ENCODE measurements around the gene PCDHGA6.
"Not testable (repeated sequence)": the region's sequence is repeated elsewhere in the genome, so short reads cannot be mapped to it uniquely, and the experiment has no call there.

Gene PCDHGA6

DNA sequence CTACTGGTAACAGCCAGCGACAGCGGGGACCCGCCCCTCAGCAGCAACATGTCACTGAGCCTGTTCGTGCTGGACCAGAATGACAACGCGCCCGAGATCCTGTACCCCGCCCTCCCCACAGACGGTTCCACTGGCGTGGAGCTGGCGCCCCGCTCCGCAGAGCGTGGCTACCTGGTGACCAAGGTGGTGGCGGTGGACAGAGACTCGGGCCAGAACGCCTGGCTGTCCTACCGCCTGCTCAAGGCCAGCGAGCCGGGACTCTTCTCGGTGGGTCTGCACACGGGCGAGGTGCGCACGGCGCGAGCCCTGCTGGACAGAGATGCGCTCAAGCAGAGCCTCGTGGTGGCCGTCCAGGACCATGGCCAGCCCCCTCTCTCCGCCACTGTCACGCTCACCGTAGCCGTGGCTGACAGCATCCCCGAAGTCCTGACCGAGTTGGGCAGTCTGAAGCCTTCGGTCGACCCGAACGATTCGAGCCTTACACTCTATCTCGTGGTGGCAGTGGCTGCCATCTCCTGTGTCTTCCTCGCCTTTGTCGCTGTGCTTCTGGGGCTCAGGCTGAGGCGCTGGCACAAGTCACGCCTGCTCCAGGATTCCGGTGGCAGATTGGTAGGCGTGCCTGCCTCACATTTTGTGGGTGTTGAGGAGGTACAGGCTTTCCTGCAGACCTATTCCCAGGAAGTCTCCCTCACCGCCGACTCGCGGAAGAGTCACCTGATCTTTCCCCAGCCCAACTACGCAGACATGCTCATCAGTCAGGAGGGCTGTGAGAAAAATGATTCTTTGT, 20.9 kb downstream of the PCDHGA6 start:
- FAIRE-seq: not testable (repeated sequence)

DNA sequence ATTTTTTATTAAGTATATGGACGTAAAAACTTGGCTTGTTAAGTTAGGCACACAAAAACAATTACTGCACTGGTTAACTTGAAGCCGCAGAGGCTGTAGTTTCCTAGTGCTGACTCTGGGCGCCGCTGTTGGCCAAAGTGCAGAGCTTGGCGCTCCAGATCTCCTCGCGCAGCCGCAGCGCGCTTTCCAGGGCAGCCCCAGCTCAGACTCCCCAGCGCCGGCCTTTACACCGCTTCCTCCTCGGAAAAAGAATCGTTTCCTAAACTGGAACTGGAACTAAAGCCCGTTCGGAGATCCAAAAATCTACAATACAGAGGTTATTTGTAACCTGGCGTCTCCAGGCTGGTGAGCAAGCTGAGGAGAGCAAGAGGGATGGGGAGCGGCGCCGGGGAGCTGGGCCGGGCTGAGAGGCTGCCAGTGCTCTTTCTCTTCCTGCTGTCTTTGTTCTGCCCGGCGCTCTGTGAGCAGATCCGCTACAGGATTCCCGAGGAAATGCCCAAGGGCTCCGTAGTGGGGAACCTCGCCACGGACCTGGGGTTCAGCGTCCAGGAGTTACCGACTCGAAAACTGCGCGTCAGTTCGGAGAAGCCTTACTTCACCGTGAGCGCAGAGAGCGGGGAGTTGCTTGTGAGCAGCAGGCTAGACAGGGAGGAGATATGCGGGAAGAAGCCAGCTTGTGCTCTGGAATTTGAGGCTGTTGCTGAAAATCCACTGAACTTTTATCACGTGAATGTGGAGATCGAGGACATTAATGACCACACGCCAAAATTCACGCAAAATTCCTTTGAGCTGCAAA, 24.3 kb downstream of the PCDHGA6 start, which contains the start of gene PCDHGB5:
Gene PCDHGB5, plus strand, starts transcription at position 192 of the 796 bp plus-strand sequence. Its CDS starts 181 bp downstream, at position 373.
- not testable (repeated sequence) for FAIRE-seq

DNA sequence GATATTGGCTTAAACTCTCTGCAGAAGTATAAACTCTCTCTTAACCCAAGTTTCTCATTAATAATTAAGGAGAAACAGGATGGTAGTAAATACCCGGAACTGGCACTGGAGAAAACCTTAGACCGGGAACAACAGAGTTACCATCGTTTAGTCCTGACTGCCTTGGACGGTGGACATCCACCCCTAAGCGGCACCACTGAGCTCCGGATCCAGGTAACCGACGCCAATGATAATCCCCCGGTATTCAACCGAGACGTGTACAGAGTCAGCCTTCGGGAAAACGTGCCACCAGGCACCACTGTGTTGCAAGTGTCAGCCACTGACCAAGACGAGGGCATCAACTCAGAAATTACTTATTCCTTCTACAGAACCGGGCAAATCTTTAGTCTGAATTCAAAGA, 24.9 kb downstream of the PCDHGA6 start:
- no peak for FAIRE-seq

DNA sequence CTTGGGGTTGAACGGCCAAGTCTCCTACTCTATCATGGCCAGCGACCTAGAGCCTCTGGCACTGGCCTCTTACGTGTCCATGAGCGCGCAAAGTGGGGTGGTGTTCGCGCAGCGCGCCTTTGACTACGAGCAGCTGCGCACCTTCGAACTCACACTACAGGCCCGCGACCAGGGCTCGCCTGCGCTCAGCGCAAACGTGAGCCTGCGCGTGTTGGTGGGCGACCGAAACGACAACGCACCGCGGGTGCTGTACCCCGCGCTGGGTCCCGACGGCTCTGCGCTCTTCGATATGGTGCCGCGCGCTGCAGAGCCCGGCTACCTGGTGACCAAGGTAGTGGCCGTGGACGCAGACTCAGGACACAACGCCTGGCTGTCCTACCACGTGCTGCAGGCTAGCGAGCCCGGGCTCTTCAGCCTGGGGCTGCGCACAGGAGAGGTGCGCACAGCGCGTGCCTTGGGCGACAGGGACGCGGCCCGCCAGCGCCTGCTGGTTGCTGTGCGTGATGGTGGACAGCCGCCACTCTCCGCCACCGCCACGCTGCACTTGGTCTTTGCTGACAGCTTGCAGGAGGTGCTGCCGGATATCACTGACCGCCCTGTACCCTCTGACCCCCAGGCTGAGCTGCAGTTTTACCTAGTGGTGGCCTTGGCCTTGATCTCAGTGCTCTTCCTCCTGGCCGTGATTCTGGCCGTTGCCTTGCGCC, 26.0 kb downstream of the PCDHGA6 start:
- FAIRE-seq: no peak

DNA sequence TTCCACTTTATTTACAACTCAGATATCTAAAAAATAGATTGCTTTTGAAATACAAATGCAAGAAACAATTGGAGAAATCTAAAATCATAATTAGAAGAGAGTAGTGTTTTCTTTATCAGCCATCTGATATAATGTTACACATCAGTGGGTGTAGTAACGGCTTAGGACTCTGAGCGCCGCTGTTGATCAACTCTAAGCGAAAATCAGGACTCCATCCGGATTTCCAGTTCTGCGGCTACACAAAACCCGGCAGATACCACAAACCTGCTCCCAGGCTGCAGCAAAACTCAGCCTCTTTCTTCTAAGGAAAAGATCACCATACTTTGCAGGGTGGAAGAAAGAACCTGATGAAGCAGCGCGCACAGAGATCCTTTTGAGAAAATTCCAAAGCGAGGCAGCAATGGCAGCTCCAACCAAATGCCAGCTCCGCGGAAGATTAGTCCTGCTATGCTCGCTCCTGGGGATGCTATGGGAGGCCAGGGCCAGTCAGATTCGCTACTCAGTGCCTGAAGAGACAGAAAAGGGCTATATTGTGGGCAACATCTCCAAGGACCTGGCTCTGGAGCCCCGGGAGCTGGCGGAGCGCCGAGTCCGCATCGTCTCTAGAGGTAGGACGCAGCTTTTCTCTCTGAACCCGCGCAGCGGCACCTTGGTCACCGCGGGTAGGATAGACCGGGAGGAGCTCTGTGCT, 29.0 kb downstream of the PCDHGA6 start, which contains the start of gene PCDHGA9:
Gene PCDHGA9, plus strand, starts transcription at position 226 of the 691 bp plus-strand sequence. Its CDS starts 175 bp downstream, at position 401.
- no peak for FAIRE-seq

DNA sequence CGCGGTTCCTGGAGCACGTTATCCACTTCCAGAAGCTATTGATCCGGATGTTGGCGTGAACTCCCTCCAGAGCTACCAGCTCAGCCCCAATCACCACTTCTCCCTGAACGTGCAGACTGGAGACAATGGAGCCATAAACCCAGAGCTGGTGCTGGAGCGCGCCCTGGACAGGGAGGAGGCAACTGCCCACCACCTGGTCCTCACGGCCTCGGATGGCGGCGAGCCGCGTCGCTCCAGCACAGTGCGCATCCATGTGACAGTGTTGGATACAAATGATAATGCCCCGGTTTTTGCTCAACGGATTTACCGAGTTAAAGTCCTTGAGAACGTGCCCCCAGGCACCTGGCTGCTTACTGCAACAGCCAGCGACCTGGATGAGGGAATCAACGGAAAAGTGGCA, 29.7 kb downstream of the PCDHGA6 start:
- FAIRE-seq: no peak

DNA sequence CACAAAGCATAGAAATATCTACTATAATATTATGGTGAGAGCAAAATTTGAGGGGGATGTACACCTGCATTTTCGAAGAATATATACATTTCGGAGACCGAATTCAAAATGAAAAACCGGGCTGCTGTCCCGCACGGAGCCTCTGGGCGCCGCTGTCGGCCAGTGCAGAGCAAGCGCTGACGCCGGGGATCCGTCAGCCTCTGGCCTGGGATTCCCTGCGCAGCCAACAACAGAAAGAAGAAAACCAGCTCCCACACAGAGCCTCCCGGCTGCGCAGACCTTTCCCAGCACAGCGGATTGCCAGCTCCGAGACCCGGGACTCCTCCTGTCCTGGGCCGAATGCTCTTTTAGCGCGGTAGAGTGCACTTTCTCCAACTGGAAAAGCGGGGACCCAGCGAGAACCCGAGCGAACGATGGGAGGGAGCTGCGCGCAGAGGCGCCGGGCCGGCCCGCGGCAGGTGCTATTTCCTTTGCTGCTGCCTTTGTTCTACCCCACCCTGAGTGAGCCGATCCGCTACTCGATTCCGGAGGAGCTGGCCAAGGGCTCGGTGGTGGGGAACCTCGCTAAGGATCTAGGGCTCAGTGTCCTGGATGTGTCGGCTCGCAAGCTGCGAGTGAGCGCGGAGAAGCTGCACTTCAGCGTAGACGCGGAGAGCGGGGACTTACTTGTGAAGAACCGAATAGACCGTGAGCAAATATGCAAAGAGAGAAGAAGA, 34.3 kb downstream of the PCDHGA6 start, which contains the start of gene PCDHGB6:
Gene PCDHGB6, plus strand, starts transcription at position 232 of the 716 bp plus-strand sequence. Its CDS starts 182 bp downstream, at position 414.
- not testable (repeated sequence) for FAIRE-seq

DNA sequence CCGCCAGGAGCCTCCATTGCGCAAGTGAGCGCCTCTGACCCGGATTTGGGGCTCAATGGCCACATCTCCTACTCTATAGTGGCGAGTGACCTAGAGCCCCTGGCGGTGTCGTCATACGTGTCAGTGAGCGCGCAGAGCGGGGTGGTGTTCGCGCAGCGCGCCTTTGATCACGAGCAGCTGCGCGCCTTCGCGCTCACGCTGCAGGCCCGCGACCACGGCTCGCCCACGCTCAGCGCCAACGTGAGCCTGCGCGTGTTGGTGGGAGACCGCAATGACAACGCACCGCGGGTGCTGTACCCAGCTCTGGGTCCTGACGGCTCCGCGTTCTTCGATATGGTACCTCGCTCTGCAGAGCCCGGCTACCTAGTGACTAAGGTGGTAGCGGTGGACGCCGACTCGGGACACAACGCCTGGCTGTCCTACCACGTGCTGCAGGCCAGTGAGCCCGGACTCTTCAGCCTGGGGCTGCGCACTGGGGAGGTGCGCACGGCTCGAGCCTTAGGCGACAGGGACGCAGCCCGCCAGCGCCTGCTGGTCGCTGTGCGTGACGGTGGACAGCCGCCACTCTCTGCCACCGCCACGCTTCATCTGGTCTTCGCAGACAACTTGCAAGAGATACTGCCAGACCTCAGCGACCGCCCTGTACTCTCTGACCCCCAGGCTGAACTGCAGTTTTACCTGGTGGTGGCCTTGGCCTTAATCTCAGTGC, 36.1 kb downstream of the PCDHGA6 start:
- FAIRE-seq: no peak

DNA sequence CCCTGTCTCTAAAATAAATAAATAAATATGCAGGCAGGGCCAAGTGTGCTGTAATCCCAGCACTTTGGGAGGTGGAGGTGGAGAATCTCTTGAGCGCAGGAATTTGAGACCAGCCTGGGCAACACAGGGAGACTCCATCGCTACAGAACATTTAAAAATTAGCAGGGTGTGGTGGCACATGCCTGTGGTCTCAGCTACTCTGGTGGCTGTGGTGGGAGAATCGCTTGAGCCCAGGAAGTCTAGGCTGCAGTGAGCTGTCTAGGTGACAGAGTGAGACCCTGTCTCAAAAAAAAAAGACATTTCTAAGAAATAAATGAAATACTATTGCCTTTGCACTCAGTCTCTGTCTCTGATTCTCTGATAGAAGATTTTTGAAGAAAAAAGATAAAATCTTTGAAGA, 37.9 kb downstream of the PCDHGA6 start:
- FAIRE-seq: no peak

DNA sequence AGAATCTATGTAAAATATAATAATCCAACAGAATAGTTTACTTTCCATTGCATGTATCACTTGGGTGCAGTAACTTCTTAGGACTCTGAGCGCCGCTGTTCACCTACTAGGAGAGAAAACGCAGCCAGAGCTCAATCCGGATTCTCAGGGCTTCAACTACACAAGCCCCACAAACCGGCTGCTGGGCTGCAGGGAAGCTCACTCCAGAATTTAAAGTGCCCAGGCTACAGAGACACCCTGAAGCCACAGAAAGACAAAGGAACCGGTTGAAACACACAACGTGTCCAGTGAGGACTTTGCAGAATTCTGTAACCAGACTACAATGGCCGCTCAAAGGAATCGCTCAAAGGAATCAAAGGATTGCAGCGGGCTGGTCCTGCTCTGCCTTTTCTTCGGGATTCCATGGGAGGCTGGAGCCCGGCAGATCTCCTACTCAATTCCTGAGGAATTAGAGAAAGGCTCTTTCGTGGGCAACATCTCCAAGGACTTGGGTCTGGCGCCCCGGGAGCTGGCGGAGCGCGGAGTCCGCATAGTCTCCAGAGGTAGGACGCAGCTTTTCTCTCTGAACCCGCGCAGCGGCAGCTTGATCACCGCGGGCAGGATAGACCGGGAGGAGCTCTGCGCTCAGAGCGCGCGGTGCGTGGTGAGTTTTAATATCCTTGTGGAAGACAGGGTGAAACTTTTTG, 39.3 kb downstream of the PCDHGA6 start, which contains the start of gene PCDHGA10:
Gene PCDHGA10, plus strand, starts transcription at position 134 of the 686 bp plus-strand sequence. Its CDS starts 189 bp downstream, at position 323.
- no peak for FAIRE-seq

DNA sequence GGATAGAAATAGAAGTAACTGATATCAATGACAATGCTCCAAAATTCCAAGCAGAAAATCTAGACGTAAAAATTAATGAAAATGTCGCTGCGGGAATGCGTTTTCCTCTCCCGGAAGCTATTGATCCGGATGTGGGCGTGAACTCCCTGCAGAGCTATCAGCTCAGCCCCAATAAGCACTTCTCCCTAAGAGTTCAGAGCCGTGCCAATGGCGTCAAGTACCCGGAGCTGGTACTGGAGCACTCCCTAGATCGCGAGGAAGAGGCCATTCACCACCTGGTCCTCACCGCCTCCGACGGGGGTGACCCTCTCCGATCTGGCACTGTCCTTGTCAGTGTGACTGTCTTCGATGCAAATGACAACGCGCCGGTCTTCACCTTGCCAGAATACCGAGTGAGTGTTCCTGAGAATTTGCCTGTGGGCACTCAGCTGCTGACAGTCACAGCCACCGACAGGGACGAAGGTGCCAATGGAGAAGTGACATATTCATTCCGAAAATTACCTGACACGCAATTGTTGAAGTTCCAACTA, 39.9 kb downstream of the PCDHGA6 start:
- no peak for FAIRE-seq

DNA sequence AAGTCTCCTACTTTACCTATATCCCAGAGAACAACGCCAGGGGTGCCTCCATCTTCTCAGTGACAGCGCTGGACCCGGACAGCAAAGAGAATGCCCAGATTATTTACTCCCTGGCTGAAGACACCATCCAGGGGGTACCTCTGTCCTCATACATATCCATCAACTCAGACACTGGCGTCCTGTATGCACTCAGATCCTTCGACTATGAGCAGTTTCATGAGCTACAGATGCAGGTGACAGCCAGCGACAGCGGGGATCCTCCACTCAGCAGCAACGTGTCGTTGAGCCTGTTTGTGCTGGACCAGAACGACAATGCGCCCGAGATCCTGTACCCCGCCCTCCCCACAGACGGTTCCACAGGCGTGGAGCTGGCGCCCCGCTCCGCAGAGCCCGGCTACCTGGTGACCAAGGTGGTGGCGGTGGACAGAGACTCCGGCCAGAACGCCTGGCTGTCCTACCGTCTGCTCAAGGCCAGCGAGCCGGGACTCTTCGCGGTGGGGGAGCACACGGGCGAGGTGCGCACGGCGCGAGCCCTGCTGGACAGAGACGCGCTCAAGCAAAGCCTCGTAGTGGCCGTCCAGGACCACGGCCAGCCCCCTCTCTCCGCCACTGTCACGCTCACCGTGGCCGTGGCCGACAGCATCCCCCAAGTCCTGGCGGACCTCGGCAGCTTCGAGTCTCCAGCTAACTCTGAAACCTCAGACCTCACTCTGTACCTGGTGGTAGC, 41.0 kb downstream of the PCDHGA6 start:
- not testable (repeated sequence) for FAIRE-seq

DNA sequence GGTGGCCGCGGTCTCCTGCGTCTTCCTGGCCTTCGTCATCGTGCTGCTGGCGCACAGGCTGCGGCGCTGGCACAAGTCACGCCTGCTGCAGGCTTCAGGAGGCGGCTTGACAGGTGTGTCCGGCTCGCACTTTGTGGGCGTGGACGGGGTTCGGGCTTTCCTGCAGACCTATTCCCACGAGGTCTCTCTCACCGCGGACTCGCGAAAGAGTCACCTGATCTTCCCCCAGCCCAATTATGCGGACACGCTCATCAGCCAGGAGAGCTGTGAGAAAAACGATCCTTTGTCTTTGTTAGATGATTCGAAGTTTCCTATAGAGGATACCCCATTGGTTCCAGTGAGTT, 41.6 kb downstream of the PCDHGA6 start:
- not testable (repeated sequence) for FAIRE-seq

DNA sequence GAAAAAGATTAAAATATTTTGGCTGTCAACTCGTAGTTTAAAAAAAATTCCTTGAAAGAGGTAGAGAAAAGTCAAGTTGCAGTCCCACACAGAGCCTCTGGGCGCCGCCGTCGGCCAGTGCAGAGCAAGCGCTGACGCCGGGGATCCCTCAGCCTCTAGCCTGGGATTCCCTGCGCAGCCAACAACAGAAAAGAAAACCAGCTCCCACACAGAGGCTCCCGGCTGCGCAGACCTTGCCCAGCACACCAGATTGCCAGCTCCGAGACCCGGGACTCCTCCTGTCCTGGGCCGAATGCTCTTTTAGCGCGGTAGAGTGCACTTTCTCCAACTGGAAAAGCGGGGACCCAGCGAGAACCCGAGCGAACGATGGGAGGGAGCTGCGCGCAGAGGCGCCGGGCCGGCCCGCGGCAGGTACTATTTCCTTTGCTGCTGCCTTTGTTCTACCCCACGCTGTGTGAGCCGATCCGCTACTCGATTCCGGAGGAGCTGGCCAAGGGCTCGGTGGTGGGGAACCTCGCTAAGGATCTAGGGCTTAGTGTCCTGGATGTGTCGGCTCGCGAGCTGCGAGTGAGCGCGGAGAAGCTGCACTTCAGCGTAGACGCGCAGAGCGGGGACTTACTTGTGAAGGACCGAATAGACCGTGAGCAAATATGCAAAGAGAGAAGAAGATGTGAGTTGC, 43.9 kb downstream of the PCDHGA6 start, which contains the start of gene PCDHGB7:
Gene PCDHGB7, plus strand, starts transcription at position 184 of the 679 bp plus-strand sequence. Its CDS starts 183 bp downstream, at position 367.
- FAIRE-seq: not testable (repeated sequence)

DNA sequence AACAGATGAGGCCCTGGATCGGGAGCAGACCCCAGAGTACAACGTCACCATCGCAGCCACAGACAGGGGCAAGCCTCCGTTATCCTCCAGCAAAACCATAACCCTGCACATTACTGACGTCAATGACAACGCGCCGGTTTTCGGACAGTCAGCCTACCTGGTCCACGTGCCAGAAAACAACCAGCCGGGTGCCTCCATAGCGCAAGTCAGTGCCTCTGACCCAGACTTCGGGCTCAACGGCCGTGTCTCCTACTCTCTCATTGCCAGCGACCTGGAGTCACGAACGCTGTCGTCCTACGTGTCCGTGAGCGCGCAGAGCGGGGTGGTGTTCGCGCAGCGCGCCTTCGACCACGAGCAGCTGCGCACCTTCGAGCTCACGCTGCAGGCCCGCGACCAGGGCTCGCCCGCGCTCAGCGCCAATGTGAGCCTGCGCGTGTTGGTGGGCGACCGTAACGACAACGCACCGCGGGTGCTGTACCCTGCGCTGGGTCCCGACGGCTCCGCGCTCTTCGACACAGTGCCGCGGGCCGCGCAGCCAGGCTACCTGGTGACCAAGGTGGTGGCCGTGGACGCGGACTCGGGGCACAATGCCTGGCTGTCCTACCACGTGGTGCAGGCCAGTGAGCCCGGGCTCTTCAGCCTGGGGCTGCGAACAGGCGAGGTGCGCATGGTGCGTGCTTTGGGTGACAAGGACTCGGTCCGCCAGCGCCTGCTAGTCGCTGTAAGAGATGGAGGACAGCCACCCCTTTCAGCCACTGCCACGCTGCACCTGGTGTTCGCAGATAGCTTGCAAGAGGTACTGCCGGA, 45.6 kb downstream of the PCDHGA6 start:
- FAIRE-seq: no peak

DNA sequence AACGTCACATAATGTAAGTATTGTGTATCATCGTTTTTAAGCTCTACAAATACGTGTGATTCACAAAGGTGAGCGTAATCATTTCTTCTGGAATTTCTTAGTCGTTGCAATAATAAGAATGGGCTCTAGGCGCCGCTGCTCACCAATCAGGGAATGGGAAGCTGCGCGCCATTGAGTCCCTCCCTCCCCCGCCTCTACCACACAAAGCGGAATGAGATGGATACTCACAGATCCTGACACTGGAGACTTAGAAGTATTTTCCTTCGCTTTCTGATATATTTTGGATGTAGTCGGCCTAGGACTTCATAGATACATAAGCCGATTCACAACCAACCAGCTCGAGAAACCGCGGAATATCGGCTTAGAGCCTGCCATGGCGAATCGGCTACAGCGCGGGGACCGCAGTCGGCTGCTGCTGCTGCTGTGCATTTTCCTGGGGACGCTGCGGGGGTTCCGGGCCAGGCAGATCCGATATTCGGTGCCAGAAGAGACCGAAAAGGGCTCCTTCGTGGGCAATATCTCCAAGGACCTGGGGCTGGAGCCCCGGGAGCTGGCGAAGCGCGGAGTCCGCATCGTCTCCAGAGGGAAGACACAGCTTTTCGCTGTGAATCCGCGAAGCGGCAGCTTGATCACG, 47.3 kb downstream of the PCDHGA6 start, which contains the start of gene PCDHGA11:
Gene PCDHGA11, plus strand, starts transcription at position 197 of the 634 bp plus-strand sequence. Its CDS starts 177 bp downstream, at position 374.
- no peak for FAIRE-seq

DNA sequence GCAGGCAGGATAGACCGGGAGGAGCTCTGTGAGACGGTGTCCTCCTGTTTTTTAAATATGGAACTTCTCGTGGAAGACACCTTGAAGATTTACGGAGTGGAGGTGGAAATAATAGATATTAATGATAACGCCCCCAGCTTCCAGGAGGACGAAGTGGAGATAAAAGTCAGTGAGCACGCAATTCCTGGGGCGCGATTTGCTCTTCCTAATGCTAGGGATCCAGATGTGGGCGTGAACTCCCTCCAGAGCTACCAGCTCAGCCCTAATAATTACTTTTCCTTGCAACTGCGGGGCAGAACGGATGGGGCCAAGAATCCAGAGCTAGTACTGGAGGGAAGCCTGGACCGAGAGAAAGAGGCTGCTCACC, 47.8 kb downstream of the PCDHGA6 start:
- FAIRE-seq: no peak
